Keratinocyte (primary cell): Measurements from ENCODE around the gene ACVR1C. TPM values are rescaled to one million over a fixed set of nuclear protein-coding genes. Genes with fewer than 3 reads are reported as not detected.

Source experiments
- DNase-seq: peaks from one replicate; pipeline ENCODE4 v3.0.0-alpha.2; 2011; ENCODE audit warnings: low read depth, missing footprints, low spot score
- FAIRE-seq: peaks from 2 replicates; lab custom pipeline; 2011; peaks lifted over from hg19 to GRCh38; lab: Jason Lieb, UNC
- H2AFZ ChIP-seq: 2 replicates; pipeline ENCODE4 v1.6.0; 2012; ENCODE audit warnings: low read length, control low read depth, inconsistent platforms; ENCODE audit not compliant: control insufficient read depth
- H3K27ac ChIP-seq: 2 replicates; pipeline ENCODE4 v1.5.1; 2011; ENCODE audit warnings: low read length; ENCODE audit not compliant: control insufficient read depth, insufficient read depth
- H3K27me3 ChIP-seq: 3 replicates; pipeline ENCODE4 v1.6.0; 2011; ENCODE audit warnings: low read length; ENCODE audit not compliant: control insufficient read depth, insufficient read depth; ENCODE audit errors: extremely low read depth
- H3K36me3 ChIP-seq, 2 experiments: 2 replicates in 1 of 2; 3 replicates in 1 of 2; pipeline ENCODE4 v1.5.1; 2011; ENCODE audit warnings: low read length in 2 of 2, mild to moderate bottlenecking in 1 of 2; ENCODE audit not compliant: control insufficient read depth in 2 of 2, insufficient read depth in 2 of 2; ENCODE audit errors: extremely low read depth in 1 of 2
- H3K4me1 ChIP-seq: 3 replicates; pipeline ENCODE4 v1.5.1; 2011; ENCODE audit warnings: low read length; ENCODE audit not compliant: control insufficient read depth, insufficient read depth; ENCODE audit errors: extremely low read depth
- H3K4me2 ChIP-seq: 3 replicates; pipeline ENCODE4 v1.6.0; 2011; ENCODE audit warnings: low read depth, low read length; ENCODE audit not compliant: control insufficient read depth, insufficient read depth; ENCODE audit errors: extremely low read depth
- H3K4me3 ChIP-seq, 3 experiments: fragments of 200-600 bp in 1 of 3; sonication (generic) in 1 of 3; 2 replicates in 2 of 3; 3 replicates in 1 of 3; pipeline ENCODE4 v1.5.1; 2011 to 2016; ENCODE audit warnings: low read length in 3 of 3, mild to moderate bottlenecking in 3 of 3, control low read depth in 2 of 3, inconsistent platforms in 1 of 3, low read depth in 1 of 3, mixed read lengths in 1 of 3, mixed run types in 1 of 3, moderate library complexity in 1 of 3; ENCODE audit not compliant: control insufficient read depth in 2 of 3, insufficient read depth in 2 of 3; ENCODE audit errors: extremely low read depth in 1 of 3
- H3K79me2 ChIP-seq: 2 replicates; pipeline ENCODE4 v1.6.0; 2012; ENCODE audit warnings: low read length; ENCODE audit not compliant: control insufficient read depth, insufficient read depth
- H3K9ac ChIP-seq: 3 replicates; pipeline ENCODE4 v1.6.0; 2011; ENCODE audit warnings: low read length; ENCODE audit not compliant: control insufficient read depth, insufficient read depth; ENCODE audit errors: extremely low read depth
- H3K9me1 ChIP-seq: 3 replicates; pipeline ENCODE4 v1.6.0; 2011; ENCODE audit warnings: low read length; ENCODE audit not compliant: control insufficient read depth, insufficient read depth; ENCODE audit errors: extremely low read depth
- H3K9me3 ChIP-seq: 2 replicates; pipeline ENCODE4 v1.5.1; 2012; ENCODE audit warnings: low read depth, low read length; ENCODE audit not compliant: control insufficient read depth
- H4K20me1 ChIP-seq: 3 replicates; pipeline ENCODE4 v1.6.0; 2011; ENCODE audit warnings: low read length; ENCODE audit not compliant: control insufficient read depth, insufficient read depth; ENCODE audit errors: extremely low read depth
- EZH2 ChIP-seq: IDR thresholded peaks from one replicate; pipeline ENCODE4 v1.6.1; 2012; ENCODE audit warnings: inconsistent platforms, mild to moderate bottlenecking, low read length, moderate library complexity
- dilution Hi-C: fragments of 300-500 bp; cut with MboI; formaldehyde crosslinking; loops from one replicate; pipeline ENCODE4 v1.7.0; 2020; ENCODE audit warnings: low sequenced_read_pairs; ENCODE audit not compliant: extremely low pct_ligation_motif_present
- polyA plus RNA-seq, 5 experiments: library from polyadenylated mRNA; depleted of rRNA in 3 of 5; stranded (reverse) in 3 of 5; stranded (forward) in 1 of 5; unstranded in 1 of 5; fragments of >200 nt; gene quantifications; 1 replicate in 1 of 5; 2 replicates in 3 of 5; 3 replicates in 1 of 5; pipeline versions ENCODE4 v1.2.1 to v1.2.3, GENCODE V29; 2011 to 2012; ENCODE audit warnings: missing spikeins in 2 of 5, low read depth in 1 of 5, low replicate concordance in 1 of 5
- TF ChIP-seq, protein P1 (sequence below), 3 experiments: IDR thresholded peaks in 1 of 3; conservative IDR thresholded peaks in 1 of 3; optimal IDR thresholded peaks in 1 of 3; 2 replicates in 2 of 3; 3 replicates in 1 of 3; pipeline versions ENCODE3 to v1.5.1; 2011; ENCODE audit warnings: low read length in 3 of 3, mild to moderate bottlenecking in 3 of 3, moderate library complexity in 2 of 3, control low read depth in 1 of 3, inconsistent platforms in 1 of 3; ENCODE audit not compliant: insufficient read depth in 2 of 3; ENCODE audit errors: extremely low read depth in 1 of 3

Gene ACVR1C
- polyA plus RNA-seq, 1 donor (not counting 4 experiments of a cell fraction or from before 2014, with no cell fraction given), result 0.20 TPM

DNA sequence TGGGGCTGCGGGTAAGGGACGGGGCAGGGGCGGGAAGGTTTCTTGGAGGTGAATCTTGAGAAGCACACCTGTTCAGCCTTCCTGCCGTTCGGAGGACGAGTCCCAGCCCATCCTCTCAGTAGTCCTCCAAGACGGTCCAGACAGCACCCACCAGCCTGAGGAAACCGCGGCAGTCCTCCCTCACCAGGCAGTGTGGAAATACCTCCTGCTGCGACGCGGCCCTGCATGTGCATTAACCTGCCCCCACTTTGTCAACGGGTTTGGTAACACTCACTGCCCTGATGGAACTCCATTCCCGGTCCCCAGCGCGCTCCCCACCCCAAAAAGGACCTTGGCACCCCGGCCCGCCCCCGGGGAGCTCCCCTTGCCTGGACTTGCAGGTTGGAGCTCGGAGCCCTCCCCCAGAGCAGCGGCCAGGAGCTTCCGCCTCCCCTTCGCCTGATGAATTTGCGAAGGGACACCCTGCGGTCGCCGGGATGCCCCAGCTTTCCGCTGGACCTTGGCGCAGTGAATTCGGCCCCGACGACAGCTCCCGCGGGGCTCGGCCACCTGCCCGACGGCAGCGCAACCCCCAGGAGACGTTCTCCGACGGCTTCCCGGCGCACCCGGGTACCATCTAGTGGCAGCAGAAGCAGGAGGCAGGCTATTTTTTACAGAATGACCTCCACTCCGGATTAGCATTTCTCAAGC, 31.5 kb downstream of the ACVR1C start:
- TF ChIP-seq EZH2, result peak; percentile 55
- TF ChIP-seq, protein P1, sequence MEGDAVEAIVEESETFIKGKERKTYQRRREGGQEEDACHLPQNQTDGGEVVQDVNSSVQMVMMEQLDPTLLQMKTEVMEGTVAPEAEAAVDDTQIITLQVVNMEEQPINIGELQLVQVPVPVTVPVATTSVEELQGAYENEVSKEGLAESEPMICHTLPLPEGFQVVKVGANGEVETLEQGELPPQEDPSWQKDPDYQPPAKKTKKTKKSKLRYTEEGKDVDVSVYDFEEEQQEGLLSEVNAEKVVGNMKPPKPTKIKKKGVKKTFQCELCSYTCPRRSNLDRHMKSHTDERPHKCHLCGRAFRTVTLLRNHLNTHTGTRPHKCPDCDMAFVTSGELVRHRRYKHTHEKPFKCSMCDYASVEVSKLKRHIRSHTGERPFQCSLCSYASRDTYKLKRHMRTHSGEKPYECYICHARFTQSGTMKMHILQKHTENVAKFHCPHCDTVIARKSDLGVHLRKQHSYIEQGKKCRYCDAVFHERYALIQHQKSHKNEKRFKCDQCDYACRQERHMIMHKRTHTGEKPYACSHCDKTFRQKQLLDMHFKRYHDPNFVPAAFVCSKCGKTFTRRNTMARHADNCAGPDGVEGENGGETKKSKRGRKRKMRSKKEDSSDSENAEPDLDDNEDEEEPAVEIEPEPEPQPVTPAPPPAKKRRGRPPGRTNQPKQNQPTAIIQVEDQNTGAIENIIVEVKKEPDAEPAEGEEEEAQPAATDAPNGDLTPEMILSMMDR (optimal IDR thresholded peaks at IDR 0.05 in 1 of 3, IDR thresholded peaks at IDR 0.05 in 1 of 3, conservative IDR thresholded peaks at IDR 0.05 in 1 of 3; ENCODE audit: extremely low read depth in 1 of 3, insufficient read depth in 2 of 3, low read length in 3 of 3), result peak; percentile 26 to 68 (median 59)
- no peaks in the 10 kb centered on the region for H4K20me1 ChIP-seq
- dilution Hi-C loops, result no loop called here
- H3K9ac ChIP-seq, result no peak overlapping the region
- peak overlapping the region; percentile 12 for H2AFZ ChIP-seq
- no peaks in the 10 kb centered on the region for H3K4me1 ChIP-seq
- H3K27me3 ChIP-seq, result peaks cover 12% of the 10 kb centered on the region
- H3K79me2 ChIP-seq, result no peaks in the 10 kb centered on the region
- FAIRE-seq (no peak), DNase-seq (no peak)
- no peaks in the 10 kb centered on the region for H3K9me3 ChIP-seq
- no peaks in the 10 kb centered on the region for H3K9me1 ChIP-seq
- no peak overlapping the region for H3K4me3 ChIP-seq
- no peak overlapping the region for H3K4me2 ChIP-seq
- no peak overlapping the region for H3K27ac ChIP-seq
- H3K36me3 ChIP-seq, result no peaks in the 10 kb centered on the region

DNA sequence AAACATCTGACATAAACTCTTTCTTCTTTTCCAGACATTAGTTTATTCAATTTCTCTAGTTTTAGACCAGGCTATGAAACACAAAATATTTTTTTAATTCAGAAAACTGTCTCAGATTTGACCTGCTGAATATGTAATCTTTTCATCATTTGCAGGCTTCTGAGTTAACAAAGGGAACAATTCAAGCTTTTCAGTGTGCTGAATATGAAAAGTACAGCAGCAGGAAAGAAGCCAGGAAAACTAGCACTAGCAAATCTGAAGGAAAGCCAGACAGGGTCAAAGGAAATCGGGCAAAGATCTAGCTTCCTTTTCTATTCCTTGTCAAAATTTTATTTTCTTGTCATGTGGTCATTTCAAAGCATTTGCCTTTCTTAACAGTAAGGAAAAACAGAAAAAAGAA, 35.3 kb downstream of the ACVR1C start:
- Histone ChIP-seq H3K36me3 (no peaks in the 10 kb centered on the region), H4K20me1 (no peaks in the 10 kb centered on the region), H3K4me2 (no peak overlapping the region), H2AFZ (no peak overlapping the region), H3K9ac (no peak overlapping the region), H3K79me2 (no peaks in the 10 kb centered on the region), H3K27me3 (peaks cover 12% of the 10 kb centered on the region), H3K27ac (no peak overlapping the region), H3K4me3 (no peak overlapping the region), H3K9me3 (no peaks in the 10 kb centered on the region), H3K9me1 (no peaks in the 10 kb centered on the region), H3K4me1 (no peaks in the 10 kb centered on the region)
- TF ChIP-seq, protein P1 (optimal IDR thresholded peaks at IDR 0.05 in 1 of 3, IDR thresholded peaks at IDR 0.05 in 1 of 3, conservative IDR thresholded peaks at IDR 0.05 in 1 of 3; ENCODE audit: extremely low read depth in 1 of 3, insufficient read depth in 2 of 3, low read length in 3 of 3), result peak in 1 of 3 experiments; percentile 1
- TF ChIP-seq EZH2, result no peak
- no peak for FAIRE-seq
- no peak for DNase-seq
- dilution Hi-C loops, result no loop called here
